MM.1S (cell line): Measurements from ENCODE around the gene KAT7.

Source experiments
- CTCF ChIP-seq: fragments of 300-600 bp; sonication (generic); IDR thresholded peaks from 2 replicates; pipeline ENCODE4 v1.5.1; 2016; ENCODE audit warnings: antibody characterized with exemption, low read length, mixed read lengths
- EZH2phosphoT487 ChIP-seq: fragments of 300-600 bp; sonication (generic); IDR thresholded peaks from 2 replicates; pipeline ENCODE4 v1.6.1; 2018; ENCODE audit warnings: antibody characterized with exemption, low read length

GRCh38 chr17:49832840-49833599, 44.5 kb downstream of the KAT7 start:
- no peak for TF ChIP-seq CTCF
- no peak for TF ChIP-seq EZH2phosphoT487
